Epithelial cell of proximal tubule (primary cell): ENCODE measurements around the gene SIRT4. TPM values are rescaled to one million over a fixed set of nuclear protein-coding genes. Genes with fewer than 3 reads are reported as not detected.

ENCODE experiments used
- DNase-seq: peaks from one replicate; pipeline ENCODE4 v3.0.0-alpha.2; 2011; ENCODE audit warnings: low read depth
- H3K4me3 ChIP-seq: 2 replicates; pipeline ENCODE4 v1.5.1; 2011; ENCODE audit warnings: low read depth, mild to moderate bottlenecking, low read length
- CTCF ChIP-seq: conservative IDR thresholded peaks from 2 replicates; pipeline ENCODE4 v1.5.1; 2012; ENCODE audit warnings: low read depth, mild to moderate bottlenecking, low read length
- total RNA-seq: library from RNA; depleted of rRNA; stranded (reverse); fragments of >200 nt; gene quantifications from 2 replicates; pipeline ENCODE4 v1.2.3, GENCODE V29; 2015

SIRT4 gene
- total RNA-seq, 1 donor from 2014 or later: 0.35 TPM

GRCh38 chr12:120357104-120357503 is 55.0 kb downstream of the SIRT4 start:
- DNase-seq: no peak
- H3K4me3 ChIP-seq: no peak overlapping the region
- no peak for TF ChIP-seq CTCF

GRCh38 chr12:120358412-120359100 is 56.4 kb downstream of the SIRT4 start:
- TF ChIP-seq CTCF: no peak
- DNase-seq: no peak
- H3K4me3 ChIP-seq: no peak overlapping the region

- no peak for DNase-seq
- no peak overlapping the region for H3K4me3 ChIP-seq
- TF ChIP-seq CTCF: no peak
Observed at GRCh38 chr12:120359128-120359527, 57.0 kb downstream of the SIRT4 start.

GRCh38 chr12:120361506-120362208 is 59.5 kb downstream of the SIRT4 start:
- H3K4me3 ChIP-seq: peak overlapping the region; percentile 30
- TF ChIP-seq CTCF: no peak
- DNase-seq: no peak

Other genes starting within 250 kb of the SIRT4 start
- gene RAB35, start 185.6 kb upstream of the SIRT4 start, total RNA-seq: 18.6 and 43.6 TPM in 2 replicates
- gene GCN1, start 107.6 kb upstream of the SIRT4 start, total RNA-seq: 73.9 and 79.2 TPM in 2 replicates
- gene RPLP0, start 101.2 kb upstream of the SIRT4 start, total RNA-seq: 3,816 and 4,725 TPM in 2 replicates
- gene PXN, start 36.6 kb upstream of the SIRT4 start, total RNA-seq: 84.5 and 100 TPM in 2 replicates
- gene RNU4-2, start 10.4 kb upstream of the SIRT4 start, total RNA-seq: under 0.01 TPM in 2 replicates
- under 0.01 TPM in 2 replicates for gene RNU4-1, start 9.1 kb upstream of the SIRT4 start, total RNA-seq
- not detected in 2 replicates for gene PLA2G1B, start 25.5 kb downstream of the SIRT4 start, total RNA-seq
- 5.4 and 25.8 TPM in 2 replicates for gene MSI1, start 66.8 kb downstream of the SIRT4 start, total RNA-seq
- gene COX6A1, start 135.8 kb downstream of the SIRT4 start, total RNA-seq: 572 and 889 TPM in 2 replicates
- 31.1 and 39.1 TPM in 2 replicates for gene TRIAP1, start 144.1 kb downstream of the SIRT4 start, total RNA-seq
- gene GATC, start 144.1 kb downstream of the SIRT4 start, total RNA-seq: 23.4 and 25.3 TPM in 2 replicates
- gene SRSF9, start 167.4 kb downstream of the SIRT4 start, total RNA-seq: 128 and 142 TPM in 2 replicates
- gene DYNLL1, start 193.8 kb downstream of the SIRT4 start, total RNA-seq: 357 and 388 TPM in 2 replicates
- gene COQ5, start 226.8 kb downstream of the SIRT4 start, total RNA-seq: 40.8 and 46.3 TPM in 2 replicates
- 66.9 and 81.2 TPM in 2 replicates for gene RNF10, start 232.0 kb downstream of the SIRT4 start, total RNA-seq